Measurements from ENCODE around the gene ARAP3. TPM values are rescaled to one million over a fixed set of nuclear protein-coding genes. Genes with fewer than 3 reads are reported as not detected.

Gene ARAP3
- total RNA-seq, 1 donor from 2014 or later = 12.5 TPM

- DNase-seq (no peak), ATAC-seq (ENCODE audit: poor library complexity) (peak; percentile 80)
- intact Hi-C loops (cut with DNase I) = no loop called here
These were observed 76.3 kb downstream of the ARAP3 start for GRCh38 chr5:141605523-141606277.

GRCh38 chr5:141603923-141604717 lies 77.9 kb downstream of the ARAP3 start:
- ATAC-seq (ENCODE audit: poor library complexity) (peak; percentile 85), DNase-seq (no peak)
- intact Hi-C loops (cut with DNase I) = no loop called here

Other genes starting within 250 kb of the ARAP3 start
- gene PCDHGC3, start 206.3 kb downstream of the ARAP3 start, total RNA-seq = 17.1 TPM
- 3.0 TPM for gene PCDHGC4, start 197.2 kb downstream of the ARAP3 start, total RNA-seq
- 3.0 TPM for gene PCDHGC5, start 193.1 kb downstream of the ARAP3 start, total RNA-seq
- gene DIAPH1, start 63.2 kb downstream of the ARAP3 start, total RNA-seq = 32.0 TPM
- 29.1 TPM for gene HDAC3, start 45.4 kb downstream of the ARAP3 start, total RNA-seq
- gene RELL2, start 45.2 kb downstream of the ARAP3 start, total RNA-seq = 0.86 TPM
- 2.6 TPM for gene FCHSD1, start 30.8 kb downstream of the ARAP3 start, total RNA-seq
- 15.8 TPM for gene PCDH1, start 196.2 kb upstream of the ARAP3 start, total RNA-seq
- gene DELE1, start 241.6 kb upstream of the ARAP3 start, total RNA-seq = 99.4 TPM